GM19438 (cell line): ENCODE measurements around the gene CALM1.

Experiments
- ATAC-seq: cut with Tn5 transposase; IDR thresholded peaks from one replicate; pipeline ENCODE4 v1.9.1; 2021; ENCODE audit warnings: low read depth; ENCODE audit not compliant: unreplicated experiment

CALM1 gene

GRCh38 chr14:90407230-90407629, 10.4 kb downstream of the CALM1 start:
- no peak for ATAC-seq

GRCh38 chr14:90408713-90409112, 11.9 kb downstream of the CALM1 start:
- ATAC-seq: no peak

- ATAC-seq: no peak
Observed at GRCh38 chr14:90409209-90409730, 12.4 kb downstream of the CALM1 start.

- ATAC-seq: no peak
Observed at GRCh38 chr14:90412058-90412457, 15.2 kb downstream of the CALM1 start.

- ATAC-seq: no peak
Observed at GRCh38 chr14:90416720-90417119, 19.9 kb downstream of the CALM1 start.

GRCh38 chr14:90418053-90418452, 21.2 kb downstream of the CALM1 start:
- ATAC-seq: no peak

- ATAC-seq: no peak
Observed at GRCh38 chr14:90419200-90419599, 22.4 kb downstream of the CALM1 start.

- no peak for ATAC-seq
Observed at GRCh38 chr14:90421001-90421631, 24.3 kb downstream of the CALM1 start.

- no peak for ATAC-seq
Observed at GRCh38 chr14:90421632-90422020, 24.8 kb downstream of the CALM1 start.

- no peak for ATAC-seq
Observed at GRCh38 chr14:90423166-90423565, 26.3 kb downstream of the CALM1 start.

- no peak for ATAC-seq
Observed at GRCh38 chr14:90424075-90424474, 27.2 kb downstream of the CALM1 start.

- ATAC-seq: no peak
Observed at GRCh38 chr14:90424686-90425372, 28.0 kb downstream of the CALM1 start.

- no peak for ATAC-seq
Observed at GRCh38 chr14:90425373-90425879, 28.6 kb downstream of the CALM1 start.

GRCh38 chr14:90426031-90426540, 29.3 kb downstream of the CALM1 start:
- ATAC-seq: no peak

- ATAC-seq: no peak
Observed at GRCh38 chr14:90426663-90427062, 29.8 kb downstream of the CALM1 start.

GRCh38 chr14:90427848-90428426, 31.1 kb downstream of the CALM1 start:
- ATAC-seq: no peak

GRCh38 chr14:90428676-90429075, 31.8 kb downstream of the CALM1 start:
- ATAC-seq: no peak

GRCh38 chr14:90429236-90429635, 32.4 kb downstream of the CALM1 start:
- no peak for ATAC-seq

GRCh38 chr14:90429754-90430153, 32.9 kb downstream of the CALM1 start:
- ATAC-seq: no peak

GRCh38 chr14:90434370-90435020, 37.7 kb downstream of the CALM1 start:
- ATAC-seq: no peak

GRCh38 chr14:90438841-90439240, 42.0 kb downstream of the CALM1 start:
- ATAC-seq: no peak
